Spinal cord (tissue), 10 donors: ENCODE measurements around the gene ITGA1. TPM values are rescaled to one million over a fixed set of nuclear protein-coding genes. Genes with fewer than 3 reads are reported as not detected.

Source experiments
- DNase-seq, 6 donors: peaks; one replicate each; pipeline versions ENCODE4 v3.0.0 to v3.0.0-alpha.2; 2013 to 2015; ENCODE audit warnings: low spot score in 6 of 6, low read depth in 4 of 6
- H3K27ac ChIP-seq: one replicate; pipeline ENCODE4 v1.5.1; 2013; ENCODE audit warnings: low read depth, low read length, control low read depth
- H3K27me3 ChIP-seq: one replicate; pipeline ENCODE4 v1.6.1; 2013; ENCODE audit warnings: low read length; ENCODE audit not compliant: control insufficient read depth, insufficient read depth
- H3K36me3 ChIP-seq: one replicate; pipeline ENCODE4 v1.6.1; 2013; ENCODE audit warnings: low read length; ENCODE audit not compliant: control insufficient read depth, insufficient read depth
- H3K4me1 ChIP-seq: one replicate; pipeline ENCODE4 v1.6.1; 2013; ENCODE audit warnings: low read length; ENCODE audit not compliant: control insufficient read depth, insufficient read depth
- H3K4me3 ChIP-seq: one replicate; pipeline ENCODE4 v1.5.1; 2013; ENCODE audit warnings: low read depth, low read length, control low read depth
- H3K9me3 ChIP-seq: one replicate; pipeline ENCODE4 v1.6.1; 2013; ENCODE audit warnings: low read length; ENCODE audit not compliant: control insufficient read depth, insufficient read depth
- WGBS: methylation state at CpG from one replicate; pipeline ENCODE4 v1.1.5; 2013; ENCODE audit warnings: missing lambda C conversion rate; ENCODE audit not compliant: insufficient coverage; 5-methylcytosine and 5-hydroxymethylcytosine counted together
- polyA plus RNA-seq, 2 donors: library from polyadenylated mRNA; unstranded; fragments of 120-200 nt; gene quantifications; one replicate each; pipeline ENCODE4 v1.2.1, GENCODE V29; 2013; ENCODE audit not compliant: insufficient read length in 2 of 2
- total RNA-seq, 2 donors: library from RNA; depleted of rRNA in 1 of 2; stranded (reverse); fragments of 120-200 nt in 1 of 2; fragments of >200 nt in 1 of 2; gene quantifications; one replicate each; pipeline versions ENCODE4 v1.2.3 to v1.2.4, GENCODE V29; 2013 to 2014
- donor health status: healthy.

Gene ITGA1
- total and polyA plus RNA-seq, 4 donors, result 8.2 to 64.0 (median 17.3) TPM

- DNase-seq, result peak in 1 of 6 donors; percentile 13
- no CpG with 5 or more reads among the region's 3 CpGs for WGBS
- Histone ChIP-seq H3K27me3 (no peaks in the 10 kb centered on the region), H3K9me3 (no peaks in the 10 kb centered on the region), H3K4me3 (peak overlapping the region; percentile 90), H3K27ac (peak overlapping the region; percentile 98), H3K36me3 (no peaks in the 10 kb centered on the region), H3K4me1 (peaks cover 11% of the 10 kb centered on the region)
Observed at GRCh38 chr5:52798938-52799337, 11.2 kb downstream of the ITGA1 start.

GRCh38 chr5:52799358-52799982, 11.8 kb downstream of the ITGA1 start:
- Histone ChIP-seq H3K27me3 (no peaks in the 10 kb centered on the region), H3K27ac (peak overlapping the region; percentile 98), H3K4me1 (peaks cover 11% of the 10 kb centered on the region), H3K4me3 (peak overlapping the region; percentile 90), H3K9me3 (no peaks in the 10 kb centered on the region), H3K36me3 (no peaks in the 10 kb centered on the region)
- DNase-seq, result peak in 3 of 6 donors; percentile 21 to 76 (median 63)
- whole genome bisulfite sequencing, result 0% methylated on average over 16 of the region's 19 CpGs

- Histone ChIP-seq H3K4me1 (peaks cover 11% of the 10 kb centered on the region), H3K4me3 (peak overlapping the region; percentile 90)
- WGBS, result under 1% methylated on average over 34 of the region's 34 CpGs
Observed at GRCh38 chr5:52799983-52800393, 12.3 kb downstream of the ITGA1 start.

GRCh38 chr5:52800394-52801213, 12.9 kb downstream of the ITGA1 start:
- H3K9me3 ChIP-seq, result no peaks in the 10 kb centered on the region
- peak in 1 of 6 donors; percentile 53 for DNase-seq
- 3% methylated on average over 27 of the region's 31 CpGs for WGBS
- H3K4me3 ChIP-seq, result peak overlapping the region; percentile 90
- H3K4me1 ChIP-seq, result peaks cover 11% of the 10 kb centered on the region
- H3K36me3 ChIP-seq, result no peaks in the 10 kb centered on the region
- peak overlapping the region; percentile 98 for H3K27ac ChIP-seq
- H3K27me3 ChIP-seq, result no peaks in the 10 kb centered on the region

More at GRCh38 chr5:52799983-52800393, 12.3 kb downstream of the ITGA1 start:
- no peaks in the 10 kb centered on the region for H3K27me3 ChIP-seq
- H3K9me3 ChIP-seq, result no peaks in the 10 kb centered on the region
- DNase-seq, result peak; percentile 85 to 98 (median 88)
- H3K36me3 ChIP-seq, result no peaks in the 10 kb centered on the region
- peak overlapping the region; percentile 98 for H3K27ac ChIP-seq

GRCh38 chr5:52801329-52801728, 13.6 kb downstream of the ITGA1 start:
- peak in 2 of 6 donors; percentile 15 to 23 for DNase-seq
- Histone ChIP-seq H3K36me3 (no peaks in the 10 kb centered on the region), H3K4me1 (peaks cover 11% of the 10 kb centered on the region), H3K27ac (peak overlapping the region; percentile 98), H3K4me3 (peak overlapping the region; percentile 90), H3K9me3 (no peaks in the 10 kb centered on the region), H3K27me3 (no peaks in the 10 kb centered on the region)
- 7% methylated on average over 7 of the region's 8 CpGs for WGBS

- WGBS, result no CpG with 5 or more reads among the region's 2 CpGs
Observed at GRCh38 chr5:52802272-52802973, 14.7 kb downstream of the ITGA1 start.

GRCh38 chr5:52802974-52803336, 15.2 kb downstream of the ITGA1 start:
- Histone ChIP-seq H3K9me3 (no peaks in the 10 kb centered on the region), H3K36me3 (no peaks in the 10 kb centered on the region), H3K4me1 (peaks cover 11% of the 10 kb centered on the region), H3K27ac (no peak overlapping the region), H3K4me3 (peak overlapping the region; percentile 11), H3K27me3 (no peaks in the 10 kb centered on the region)
- no peak for DNase-seq
- WGBS, result 72% methylated on average over 3 of the region's 6 CpGs

More at GRCh38 chr5:52802272-52802973, 14.7 kb downstream of the ITGA1 start:
- peak overlapping the region; percentile 18 for H3K4me3 ChIP-seq
- H3K27me3 ChIP-seq, result no peaks in the 10 kb centered on the region
- no peaks in the 10 kb centered on the region for H3K9me3 ChIP-seq
- H3K27ac ChIP-seq, result no peak overlapping the region
- H3K4me1 ChIP-seq, result peaks cover 11% of the 10 kb centered on the region
- no peaks in the 10 kb centered on the region for H3K36me3 ChIP-seq
- DNase-seq, result no peak

GRCh38 chr5:52804387-52804791, 16.7 kb downstream of the ITGA1 start:
- Histone ChIP-seq H3K27me3 (no peaks in the 10 kb centered on the region), H3K4me3 (no peak overlapping the region), H3K36me3 (no peaks in the 10 kb centered on the region), H3K4me1 (peaks cover 8% of the 10 kb centered on the region), H3K9me3 (no peaks in the 10 kb centered on the region), H3K27ac (no peak overlapping the region)
- DNase-seq, result no peak
- WGBS, result no CpG with 5 or more reads among the region's 2 CpGs

- DNase-seq, result no peak
- Histone ChIP-seq H3K36me3 (no peaks in the 10 kb centered on the region), H3K4me3 (no peak overlapping the region), H3K4me1 (peaks cover 6% of the 10 kb centered on the region), H3K27ac (no peak overlapping the region), H3K27me3 (no peaks in the 10 kb centered on the region), H3K9me3 (no peaks in the 10 kb centered on the region)
- WGBS, result no CpG with 5 or more reads among the region's 2 CpGs
Observed at GRCh38 chr5:52804981-52805380, 17.3 kb downstream of the ITGA1 start.
